Measurements from ENCODE around the gene TMEM51. TPM values are rescaled to one million over a fixed set of nuclear protein-coding genes. Genes with fewer than 3 reads are reported as not detected.
A peak's percentile ranks its signal among the peaks of the same experiment; 100 is the strongest.

TMEM51 gene
- total and polyA plus RNA-seq, 2 of the 4 experiments (the other 2 are of a cell fraction), result 2.7 to 10.2 TPM

DNA sequence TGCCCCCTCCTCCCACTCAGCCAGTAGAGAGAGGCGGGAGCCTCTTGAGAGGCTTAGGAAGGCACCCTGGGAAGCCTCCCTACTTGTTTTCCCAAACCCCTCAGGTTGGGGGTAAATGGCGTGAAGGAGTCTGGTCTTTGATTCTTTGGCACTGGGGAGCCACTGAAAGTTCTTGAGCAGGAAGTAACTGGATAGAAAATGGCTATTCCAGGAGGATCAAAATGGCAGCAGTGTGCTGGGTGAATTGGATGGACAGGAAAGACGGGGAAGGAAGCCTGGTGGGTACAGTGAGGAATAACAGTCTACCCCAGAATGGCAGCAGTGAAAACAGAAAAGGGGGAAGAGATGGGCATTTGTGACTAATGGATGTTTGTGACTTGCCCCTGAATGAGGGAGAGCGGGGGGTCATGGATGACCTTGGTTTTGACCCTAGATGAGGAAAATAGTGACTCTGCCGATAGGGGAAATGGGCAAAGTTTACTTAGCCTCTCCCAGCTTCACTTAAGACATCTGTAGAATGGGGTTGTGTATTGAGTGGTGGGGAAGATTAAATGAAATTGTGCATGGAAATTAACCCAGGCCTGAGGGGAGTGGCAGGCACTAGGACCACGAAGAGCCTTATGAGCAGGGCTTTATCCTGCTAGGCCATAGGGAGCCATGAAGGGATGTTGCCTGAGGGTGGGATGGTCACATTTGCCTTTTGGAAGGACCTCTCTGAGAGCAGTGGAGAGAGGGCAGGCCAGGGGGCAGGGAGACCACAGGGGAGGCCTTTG is 32.7 kb downstream of the TMEM51 start:
- in situ Hi-C loops (cut with MboI; ENCODE audit: low sequenced_read_pairs) (no loop called here), dilution Hi-C loops (cut with HindIII; ENCODE audit: low sequenced_read_pairs, unreplicated experiment) (no loop called here)
- H3K27me3 ChIP-seq (ENCODE audit: control insufficient read depth, insufficient read depth, low read length), result no peaks in the 10 kb centered on the region
- TF ChIP-seq MXI1 (IDR thresholded peaks at IDR 0.05; ENCODE audit: borderline replicate concordance, low read depth, low read length) (no peak), SMC3 (IDR thresholded peaks at IDR 0.05; ENCODE audit: low read depth, low read length) (no peak), MAFK (IDR thresholded peaks at IDR 0.05; ENCODE audit: low read depth, low read length) (no peak), NFE2L2 (IDR thresholded peaks at IDR 0.05; ENCODE audit: low read depth, low read length) (no peak), RFX5 (IDR thresholded peaks at IDR 0.05; ENCODE audit: low read depth, low read length) (no peak), RCOR1 (IDR thresholded peaks at IDR 0.05; ENCODE audit: insufficient replicate concordance, low read length) (no peak), CEBPB (IDR thresholded peaks at IDR 0.05; ENCODE audit: low read depth, low read length) (no peak), POLR2A (IDR thresholded peaks at IDR 0.05; ENCODE audit: low read depth, low read length) (no peak), MAZ (IDR thresholded peaks at IDR 0.05; ENCODE audit: borderline replicate concordance, low read depth, low read length) (no peak), CHD1 (IDR thresholded peaks at IDR 0.05; ENCODE audit: low read depth, low read length) (no peak), RAD21 (IDR thresholded peaks at IDR 0.05; ENCODE audit: low read length) (no peak)
- TF ChIP-seq, protein P1, sequence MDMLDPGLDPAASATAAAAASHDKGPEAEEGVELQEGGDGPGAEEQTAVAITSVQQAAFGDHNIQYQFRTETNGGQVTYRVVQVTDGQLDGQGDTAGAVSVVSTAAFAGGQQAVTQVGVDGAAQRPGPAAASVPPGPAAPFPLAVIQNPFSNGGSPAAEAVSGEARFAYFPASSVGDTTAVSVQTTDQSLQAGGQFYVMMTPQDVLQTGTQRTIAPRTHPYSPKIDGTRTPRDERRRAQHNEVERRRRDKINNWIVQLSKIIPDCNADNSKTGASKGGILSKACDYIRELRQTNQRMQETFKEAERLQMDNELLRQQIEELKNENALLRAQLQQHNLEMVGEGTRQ (IDR thresholded peaks at IDR 0.05; ENCODE audit: low read depth, low read length), result no peak
- TF ChIP-seq, protein P2, sequence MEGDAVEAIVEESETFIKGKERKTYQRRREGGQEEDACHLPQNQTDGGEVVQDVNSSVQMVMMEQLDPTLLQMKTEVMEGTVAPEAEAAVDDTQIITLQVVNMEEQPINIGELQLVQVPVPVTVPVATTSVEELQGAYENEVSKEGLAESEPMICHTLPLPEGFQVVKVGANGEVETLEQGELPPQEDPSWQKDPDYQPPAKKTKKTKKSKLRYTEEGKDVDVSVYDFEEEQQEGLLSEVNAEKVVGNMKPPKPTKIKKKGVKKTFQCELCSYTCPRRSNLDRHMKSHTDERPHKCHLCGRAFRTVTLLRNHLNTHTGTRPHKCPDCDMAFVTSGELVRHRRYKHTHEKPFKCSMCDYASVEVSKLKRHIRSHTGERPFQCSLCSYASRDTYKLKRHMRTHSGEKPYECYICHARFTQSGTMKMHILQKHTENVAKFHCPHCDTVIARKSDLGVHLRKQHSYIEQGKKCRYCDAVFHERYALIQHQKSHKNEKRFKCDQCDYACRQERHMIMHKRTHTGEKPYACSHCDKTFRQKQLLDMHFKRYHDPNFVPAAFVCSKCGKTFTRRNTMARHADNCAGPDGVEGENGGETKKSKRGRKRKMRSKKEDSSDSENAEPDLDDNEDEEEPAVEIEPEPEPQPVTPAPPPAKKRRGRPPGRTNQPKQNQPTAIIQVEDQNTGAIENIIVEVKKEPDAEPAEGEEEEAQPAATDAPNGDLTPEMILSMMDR (conservative IDR thresholded peaks at IDR 0.05; ENCODE audit: low read depth, low read length), result no peak
- TF ChIP-seq, protein P3, sequence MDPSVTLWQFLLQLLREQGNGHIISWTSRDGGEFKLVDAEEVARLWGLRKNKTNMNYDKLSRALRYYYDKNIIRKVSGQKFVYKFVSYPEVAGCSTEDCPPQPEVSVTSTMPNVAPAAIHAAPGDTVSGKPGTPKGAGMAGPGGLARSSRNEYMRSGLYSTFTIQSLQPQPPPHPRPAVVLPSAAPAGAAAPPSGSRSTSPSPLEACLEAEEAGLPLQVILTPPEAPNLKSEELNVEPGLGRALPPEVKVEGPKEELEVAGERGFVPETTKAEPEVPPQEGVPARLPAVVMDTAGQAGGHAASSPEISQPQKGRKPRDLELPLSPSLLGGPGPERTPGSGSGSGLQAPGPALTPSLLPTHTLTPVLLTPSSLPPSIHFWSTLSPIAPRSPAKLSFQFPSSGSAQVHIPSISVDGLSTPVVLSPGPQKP (IDR thresholded peaks at IDR 0.05; ENCODE audit: borderline replicate concordance, low read depth, low read length), result no peak

More for the DNA sequence above, 32.7 kb downstream of the TMEM51 start:
- Histone ChIP-seq H3K9me3 (ENCODE audit: control insufficient read depth, insufficient read depth, low read length) (no peaks in the 10 kb centered on the region), H4K5ac (ENCODE audit: low read depth, low read length) (peak overlapping the region; percentile 5; the same call in 1 of the 2 replicates), H4K8ac (ENCODE audit: low read depth in 2 of 2, low read length in 2 of 2) (peak overlapping the region in 1 of 2 experiments; percentile 28; a peak in 1 of 4 replicates), H4K91ac (ENCODE audit: insufficient read depth, low read depth, low read length) (peak overlapping the region; percentile 31; the same call in 1 of the 2 replicates), H2BK15ac (ENCODE audit: low read depth, low read length) (no peak overlapping the region), H2AK5ac (ENCODE audit: low read depth, low read length) (peak overlapping the region; percentile 14), H3K9ac (ENCODE audit: low read depth, low read length) (no peak overlapping the region), H2BK5ac (ENCODE audit: low read depth, low read length, poor library complexity, severe bottlenecking) (no peak overlapping the region), H3K4ac (ENCODE audit: low read depth, low read length) (peak overlapping the region; percentile 26), H4K20me1 (ENCODE audit: insufficient read depth, low read length) (peaks cover 16% of the 10 kb centered on the region), H3K4me2 (ENCODE audit: low read depth, low read length) (peak overlapping the region; percentile 2; the same call in 1 of the 2 replicates), H3K9me1 (ENCODE audit: insufficient read depth, low read length) (peaks cover 44% of the 10 kb centered on the region), H2AK9ac (replicated peaks; ENCODE audit: low read depth, low read length, poor library complexity) (peak overlapping the region; percentile 76), H3K14ac (replicated peaks; ENCODE audit: low read depth, low read length) (peak overlapping the region; percentile 45; the same call in 1 of the 2 replicates), H3K4me3 (ENCODE audit: insufficient read depth, low read depth, low read length) (no peak overlapping the region), H3K56ac (ENCODE audit: extremely low read depth, insufficient read depth, low read length) (no peak overlapping the region), H3K23ac (ENCODE audit: low read depth, low read length) (peak overlapping the region; percentile 12; the same call in 1 of the 2 replicates), H3K79me1 (ENCODE audit: low read depth in 1 of 2, low read length in 2 of 2) (peaks cover 61 to 94% of the 10 kb centered on the region in 2 experiments), H3K4me1 (ENCODE audit: control insufficient read depth, insufficient read depth, low read length) (peaks cover 33% of the 10 kb centered on the region), H3K27ac (ENCODE audit: insufficient read depth, low read length) (peak overlapping the region; percentile 36; the same call in 1 of the 2 replicates), H2AFZ (replicated peaks; ENCODE audit: low read length, poor library complexity) (peak overlapping the region; percentile 1), H3K36me3 (ENCODE audit: control insufficient read depth, insufficient read depth, low read length) (no peaks in the 10 kb centered on the region), H2BK120ac (ENCODE audit: low read depth, low read length) (peak overlapping the region; percentile 28), H2BK20ac (ENCODE audit: low read depth, low read length) (no peak overlapping the region; the same call in 1 of the 2 replicates), H3K18ac (ENCODE audit: low read depth, low read length) (peak overlapping the region; percentile 16; the same call in 1 of the 2 replicates)
- intact Hi-C loops (cut with micrococcal nuclease), result no loop called here
- ChIA-PET CTCF (no interaction called here), POLR2A (ENCODE audit: unreplicated experiment) (no interaction called here)
- BruUV-seq (replicated peaks), result no TSS peak
- no peak for ATAC-seq (ENCODE audit: low read depth)
- no peak for DNase-seq
- WGBS, 2 experiments (ENCODE audit: extremely low coverage in 2 of 2, insufficient read length in 1 of 2), result 94% methylated on average over 2 of the region's 6 CpGs; no CpG with 5 or more reads in 1 of the 2 experiments

Measured in IMR-90 (cell line).